Common myeloid progenitor, CD34-positive (primary cell): ENCODE results near the gene ZSCAN18.

Source experiments
- CTCF ChIA-PET: fragments of 350-600 bp; sonication (Branson Sonifier 250); formaldehyde crosslinking; loops from one replicate; lab custom pipeline; 2021; ENCODE audit warnings: antibody characterized with exemption; lab: Charles Lee
- POLR2A ChIA-PET: fragments of 350-600 bp; sonication (Branson Sonifier 250); formaldehyde crosslinking; loops from one replicate; lab custom pipeline; 2021; ENCODE audit warnings: antibody characterized with exemption; lab: Charles Lee
- DNase-seq, 3 donors: peaks; one replicate each; pipeline versions ENCODE4 v3.0.0 to v3.0.0-alpha.2; 2013
- H3K27ac ChIP-seq, 2 experiments: 1 replicate in 1 of 2; 2 replicates in 1 of 2; pipeline ENCODE4 v1.7.0; 2013; ENCODE audit warnings: inconsistent platforms in 2 of 2, low read length in 2 of 2, mild to moderate bottlenecking in 2 of 2, low read depth in 1 of 2, moderate library complexity in 1 of 2; ENCODE audit not compliant: severe bottlenecking in 2 of 2, insufficient read depth in 1 of 2, poor library complexity in 1 of 2
- H3K27me3 ChIP-seq, 5 experiments: replicated peaks in 2 of 5; 1 replicate in 3 of 5; 2 replicates in 2 of 5; pipeline versions ENCODE4 v1.6.1 to v1.7.0; 2013; ENCODE audit warnings: low read length in 4 of 5, mild to moderate bottlenecking in 2 of 5, moderate library complexity in 2 of 5, inconsistent platforms in 1 of 5; ENCODE audit not compliant: insufficient read depth in 5 of 5, control insufficient read depth in 4 of 5
- H3K36me3 ChIP-seq, 4 experiments: 1 replicate in 2 of 4; 2 replicates in 2 of 4; pipeline versions ENCODE4 v1.6.1 to v1.7.0; 2013; ENCODE audit warnings: low read length in 3 of 4, control low read depth in 1 of 4, mild to moderate bottlenecking in 1 of 4; ENCODE audit not compliant: control insufficient read depth in 4 of 4, insufficient read depth in 4 of 4
- H3K4me1 ChIP-seq, 4 experiments: 1 replicate in 3 of 4; 2 replicates in 1 of 4; pipeline versions ENCODE4 v1.6.1 to v1.7.1; 2013; ENCODE audit warnings: low read length in 3 of 4, mild to moderate bottlenecking in 3 of 4, control low read depth in 1 of 4, inconsistent platforms in 1 of 4, moderate library complexity in 1 of 4; ENCODE audit not compliant: control insufficient read depth in 4 of 4, insufficient read depth in 4 of 4; ENCODE audit errors: control extremely low read depth in 1 of 4
- H3K4me3 ChIP-seq, 7 experiments: 1 replicate in 4 of 7; 2 replicates in 3 of 7; pipeline versions ENCODE4 v1.5.1 to v1.7.0; 2013; ENCODE audit warnings: mild to moderate bottlenecking in 7 of 7, low read length in 6 of 7, moderate library complexity in 6 of 7, inconsistent platforms in 2 of 7, low read depth in 2 of 7, control low read depth in 1 of 7; ENCODE audit not compliant: insufficient read depth in 4 of 7, control insufficient read depth in 1 of 7; ENCODE audit errors: extremely low read depth in 1 of 7
- H3K9me3 ChIP-seq, 5 experiments: 1 replicate in 4 of 5; 2 replicates in 1 of 5; pipeline versions ENCODE4 v1.6.1 to v1.7.1; 2013; ENCODE audit warnings: low read length in 4 of 5, mild to moderate bottlenecking in 2 of 5, inconsistent platforms in 1 of 5, low read depth in 1 of 5, moderate library complexity in 1 of 5; ENCODE audit not compliant: control insufficient read depth in 4 of 5, insufficient read depth in 2 of 5; ENCODE audit errors: control extremely low read depth in 1 of 5
- WGBS: methylation state at CpG from one replicate; pipeline ENCODE4 v1.1.5; 2013; ENCODE audit not compliant: insufficient coverage; 5-methylcytosine and 5-hydroxymethylcytosine counted together

ZSCAN18 gene

DNA sequence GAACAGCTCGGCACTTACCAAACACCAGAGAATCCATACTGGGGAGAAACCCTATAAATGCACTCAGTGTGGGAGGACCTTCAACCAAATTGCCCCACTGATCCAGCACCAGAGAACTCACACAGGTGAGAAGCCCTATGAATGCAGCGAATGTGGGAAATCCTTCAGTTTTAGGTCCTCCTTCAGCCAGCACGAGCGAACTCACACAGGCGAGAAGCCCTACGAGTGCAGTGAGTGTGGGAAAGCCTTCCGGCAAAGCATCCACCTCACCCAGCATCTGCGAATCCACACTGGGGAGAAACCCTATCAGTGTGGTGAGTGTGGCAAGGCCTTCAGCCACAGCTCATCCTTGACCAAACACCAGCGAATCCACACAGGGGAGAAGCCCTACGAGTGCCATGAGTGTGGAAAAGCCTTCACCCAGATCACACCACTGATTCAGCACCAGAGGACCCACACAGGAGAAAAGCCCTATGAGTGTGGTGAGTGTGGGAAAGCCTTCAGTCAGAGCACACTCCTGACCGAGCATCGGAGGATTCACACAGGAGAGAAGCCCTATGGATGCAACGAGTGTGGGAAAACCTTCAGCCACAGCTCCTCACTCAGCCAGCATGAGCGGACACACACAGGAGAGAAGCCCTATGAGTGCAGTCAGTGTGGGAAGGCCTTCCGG is 30.7 kb downstream of the ZSCAN18 start:
- no peak for DNase-seq
- WGBS, result 97% methylated on average over 11 of the region's 15 CpGs
- no peaks in the 10 kb centered on the region for H3K27me3 ChIP-seq
- no peak overlapping the region for H3K27ac ChIP-seq
- POLR2A ChIA-PET, result no interaction called here
- no peaks in the 10 kb centered on the region for H3K4me1 ChIP-seq
- CTCF ChIA-PET, result interaction anchor here (0.9 to 1.1 kb wide), 2 partner anchors 12 to 25 kb away, joined by 3 read pairs; no protein-coding TSS in a partner anchor
- H3K9me3 ChIP-seq, result peaks cover 9 to 92% (median 78%) of the 10 kb centered on the region in 5 experiments
- peaks cover 0 to 56% (median 31%) of the 10 kb centered on the region in 4 experiments for H3K36me3 ChIP-seq
- H3K4me3 ChIP-seq, result peak overlapping the region in 1 of 7 experiments; percentile 43

DNA sequence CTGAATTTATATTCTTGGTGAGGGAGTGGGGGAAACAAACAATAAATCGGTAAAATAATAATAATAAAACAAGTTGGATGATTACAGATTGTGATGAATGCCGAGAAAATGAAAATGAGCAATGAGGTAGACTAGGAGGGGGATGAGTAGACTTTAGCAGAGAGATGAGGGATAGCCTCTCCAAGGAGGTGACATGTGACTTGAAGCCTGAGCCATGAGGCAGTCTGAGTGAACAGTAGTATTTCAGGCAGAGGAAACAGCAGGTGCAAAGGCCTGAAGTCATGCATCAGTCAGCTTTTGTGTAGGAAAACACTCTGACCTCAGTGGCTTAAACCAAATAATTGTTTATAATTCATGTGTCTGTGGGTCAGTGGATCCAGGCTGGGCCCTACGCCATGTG is 34.3 kb downstream of the ZSCAN18 start:
- peaks cover 0 to 68% (median 30%) of the 10 kb centered on the region in 4 experiments for H3K36me3 ChIP-seq
- H3K9me3 ChIP-seq, result peaks cover 8 to 74% (median 67%) of the 10 kb centered on the region in 5 experiments
- 100% methylated on average over 3 of the region's 3 CpGs for WGBS
- ChIA-PET POLR2A (no interaction called here), CTCF (no interaction called here)
- no peak for DNase-seq
- H3K27me3 ChIP-seq, result no peaks in the 10 kb centered on the region
- peaks cover 0 to 10% (median 5%) of the 10 kb centered on the region in 4 experiments for H3K4me1 ChIP-seq
- no peak overlapping the region for H3K4me3 ChIP-seq
- H3K27ac ChIP-seq, result no peak overlapping the region

DNA sequence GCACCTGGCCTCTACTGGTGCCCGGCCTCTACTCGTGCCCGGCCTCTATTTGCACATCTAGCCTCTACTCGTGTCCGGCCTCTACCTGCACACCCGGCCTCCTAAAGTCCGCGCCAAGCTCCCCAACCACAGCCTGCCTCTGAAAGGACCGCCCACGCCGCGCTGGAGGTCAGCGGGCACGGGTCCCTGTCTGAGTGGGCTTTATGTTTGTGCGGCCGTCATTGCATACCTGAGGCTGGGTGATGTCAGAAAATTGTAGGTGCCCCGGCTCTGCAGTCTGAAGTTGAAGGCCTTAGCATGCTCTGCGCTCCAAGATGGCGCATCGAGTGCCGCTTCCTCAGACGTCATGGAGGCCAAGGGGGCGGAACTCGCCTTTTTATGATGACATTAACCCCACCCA is 37.8 kb downstream of the ZSCAN18 start:
- no peak for DNase-seq
- H3K4me1 ChIP-seq, result peaks cover 0 to 16% (median 8%) of the 10 kb centered on the region in 4 experiments
- ChIA-PET POLR2A (interaction anchor here (1.8 kb wide), 1 partner anchor 38 kb away, joined by 7 read pairs; the partner anchor contains the start of gene ZSCAN18), CTCF (interaction anchor here (0.9 kb wide), 1 partner anchor 39 kb away, joined by 3 read pairs; no protein-coding TSS in a partner anchor)
- H3K27ac ChIP-seq, result no peak overlapping the region
- H3K9me3 ChIP-seq, result peaks cover 3 to 64% (median 35%) of the 10 kb centered on the region in 5 experiments
- peak overlapping the region in 5 of 7 experiments; percentile 42 to 86 (median 72) for H3K4me3 ChIP-seq
- 88% methylated on average over 20 of the region's 24 CpGs for WGBS
- peaks cover 0 to 39% (median 15%) of the 10 kb centered on the region in 4 experiments for H3K36me3 ChIP-seq
- H3K27me3 ChIP-seq, result no peaks in the 10 kb centered on the region

DNA sequence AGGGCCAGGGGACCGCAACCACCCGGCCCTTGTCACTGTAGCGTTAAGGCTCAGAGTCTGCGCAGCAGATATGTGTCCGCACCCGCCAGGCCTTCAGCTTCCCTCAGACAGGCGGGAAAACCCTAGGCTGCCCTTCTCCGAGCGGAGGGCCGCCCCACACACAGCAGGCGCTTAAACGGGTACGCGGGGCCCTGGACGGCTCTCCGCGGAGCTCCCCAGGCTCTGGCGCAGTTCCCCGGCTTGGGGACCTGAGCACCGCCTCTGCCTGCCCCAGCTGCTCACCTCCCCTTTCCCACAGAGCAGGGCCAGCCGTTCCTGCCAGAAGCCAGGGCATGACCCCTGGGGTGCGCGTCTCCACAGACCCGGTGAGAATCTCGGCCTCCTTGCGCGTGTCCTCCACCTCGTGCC is 38.4 kb downstream of the ZSCAN18 start:
- H3K4me1 ChIP-seq, result peaks cover 0 to 19% (median 8%) of the 10 kb centered on the region in 4 experiments
- no peak for DNase-seq
- H3K27ac ChIP-seq, result peak overlapping the region; percentile 74 to 85
- no peaks in the 10 kb centered on the region for H3K27me3 ChIP-seq
- CTCF ChIA-PET, result interaction anchor here (0.9 to 5.1 kb wide), 2 partner anchors 38 to 39 kb away, joined by 3 to 27 read pairs; no protein-coding TSS in a partner anchor
- H3K9me3 ChIP-seq, result peaks cover 3 to 64% (median 29%) of the 10 kb centered on the region in 5 experiments
- WGBS, result 17% methylated on average over 28 of the region's 28 CpGs
- POLR2A ChIA-PET, result interaction anchor here (0.7 to 1.8 kb wide), 4 partner anchors 38 to 124 kb away, joined by 3 to 7 read pairs (median 5); partner anchors contain the start of genes ZNF274, ZNF329 and ZSCAN18
- peaks cover 0 to 33% (median 11%) of the 10 kb centered on the region in 4 experiments for H3K36me3 ChIP-seq
- peak overlapping the region; percentile 42 to 86 (median 58) for H3K4me3 ChIP-seq

DNA sequence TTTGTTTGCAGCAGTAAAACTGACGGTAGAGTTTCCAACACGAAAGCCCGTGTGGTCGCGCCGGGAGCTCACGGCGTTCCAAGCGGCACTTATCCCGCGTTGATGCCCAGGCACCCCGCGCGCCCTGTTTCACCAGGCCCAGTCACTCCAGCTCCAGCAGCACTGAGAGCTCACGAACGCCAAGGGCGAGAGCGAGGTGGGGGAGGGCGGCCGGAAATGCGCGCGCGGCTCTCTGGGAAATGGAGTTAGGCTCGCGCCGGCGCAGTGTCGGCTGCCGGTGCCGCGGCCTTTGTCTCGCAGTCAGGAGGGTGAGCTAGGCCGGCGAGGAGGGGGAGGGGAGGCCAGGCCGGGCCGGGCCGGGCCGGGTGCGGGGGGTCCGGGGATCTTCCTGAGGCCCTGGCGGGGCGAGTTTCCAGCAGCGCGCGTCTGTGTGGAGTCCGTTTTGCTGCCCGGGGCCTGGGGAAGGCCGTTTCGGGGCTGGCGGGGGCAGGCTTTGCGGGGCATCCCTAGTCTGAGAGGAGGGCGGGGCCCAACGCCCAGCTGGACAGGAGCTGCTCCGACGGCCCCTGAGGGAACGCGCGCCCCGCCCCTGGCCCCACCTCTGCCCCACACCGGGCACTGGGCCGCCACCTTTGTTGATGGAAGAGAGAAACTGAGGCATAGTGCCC is 38.9 kb downstream of the ZSCAN18 start, which contains the start of gene ZNF135:
ZNF135 (plus strand) TSS at position 280 of the 668 bp plus-strand sequence. CDS start 721 bp downstream, outside the sequence.
- Histone ChIP-seq H3K27me3 (no peaks in the 10 kb centered on the region), H3K4me3 (peak within 1 kb of the TSS; percentile 42 to 86 (median 58)), H3K36me3 (peaks cover 0 to 28% (median 10%) of the 10 kb centered on the region in 4 experiments), H3K27ac (peak within 1 kb of the TSS; percentile 74 to 85), H3K9me3 (peaks cover 3 to 67% (median 25%) of the 10 kb centered on the region in 5 experiments), H3K4me1 (peaks cover 0 to 21% (median 10%) of the 10 kb centered on the region in 4 experiments)
- ChIA-PET POLR2A (interaction anchor here (0.7 to 1.8 kb wide), 4 partner anchors 39 to 125 kb away, joined by 3 to 7 read pairs (median 5); partner anchors contain the start of genes ZNF274, ZNF329 and ZSCAN18), CTCF (interaction anchor here (0.9 to 5.1 kb wide), 2 partner anchors 38 to 40 kb away, joined by 3 to 27 read pairs; no protein-coding TSS in a partner anchor)
- peak; percentile 91 to 95 (median 94) for DNase-seq
- under 1% methylated on average over 37 of the region's 62 CpGs for WGBS

DNA sequence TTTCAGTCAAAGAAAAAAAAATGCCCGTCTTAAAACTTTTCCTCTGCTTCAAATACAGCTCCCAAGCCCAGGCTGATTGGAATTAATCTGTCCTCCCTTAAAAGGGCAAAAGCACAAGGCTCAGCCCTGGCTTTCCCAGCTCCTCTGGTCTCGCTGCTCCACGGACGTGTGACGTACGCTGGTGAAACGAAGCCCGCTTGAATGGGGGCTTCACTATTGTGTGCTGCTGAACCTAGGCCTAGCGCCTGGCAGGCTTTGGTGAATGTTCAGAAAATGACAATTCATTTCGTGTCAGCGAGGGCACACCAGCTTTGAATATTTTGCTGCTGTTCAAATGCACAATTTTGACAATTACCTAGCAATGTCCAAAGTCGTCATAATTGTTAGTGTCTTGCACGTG is 39.6 kb downstream of the ZSCAN18 start:
- DNase-seq, result no peak
- CTCF ChIA-PET, result interaction anchor here (5.1 kb wide), 1 partner anchor 37 kb away, joined by 27 read pairs; no protein-coding TSS in a partner anchor
- 95% methylated on average over 12 of the region's 13 CpGs for WGBS
- Histone ChIP-seq H3K9me3 (peaks cover 3 to 66% (median 25%) of the 10 kb centered on the region in 5 experiments), H3K27me3 (no peaks in the 10 kb centered on the region), H3K27ac (peak overlapping the region in 1 of 2 experiments; percentile 85), H3K4me1 (peaks cover 0 to 21% (median 10%) of the 10 kb centered on the region in 4 experiments), H3K36me3 (peaks cover 0 to 21% (median 6%) of the 10 kb centered on the region in 4 experiments), H3K4me3 (peak overlapping the region in 5 of 7 experiments; percentile 42 to 86 (median 72))
- POLR2A ChIA-PET, result interaction anchor here (0.6 to 1.8 kb wide), 3 partner anchors 39 to 125 kb away, joined by 3 to 7 read pairs (median 6); partner anchors contain the start of genes ZNF274, ZNF606 and ZSCAN18
